Measurements from ENCODE around the gene PRRG3. TPM values are rescaled to one million over a fixed set of nuclear protein-coding genes. Genes with fewer than 3 reads are reported as not detected.

PRRG3 gene
- total and polyA plus RNA-seq, 2 of the 4 experiments (the other 2 are of a cell fraction) = not detected

DNA sequence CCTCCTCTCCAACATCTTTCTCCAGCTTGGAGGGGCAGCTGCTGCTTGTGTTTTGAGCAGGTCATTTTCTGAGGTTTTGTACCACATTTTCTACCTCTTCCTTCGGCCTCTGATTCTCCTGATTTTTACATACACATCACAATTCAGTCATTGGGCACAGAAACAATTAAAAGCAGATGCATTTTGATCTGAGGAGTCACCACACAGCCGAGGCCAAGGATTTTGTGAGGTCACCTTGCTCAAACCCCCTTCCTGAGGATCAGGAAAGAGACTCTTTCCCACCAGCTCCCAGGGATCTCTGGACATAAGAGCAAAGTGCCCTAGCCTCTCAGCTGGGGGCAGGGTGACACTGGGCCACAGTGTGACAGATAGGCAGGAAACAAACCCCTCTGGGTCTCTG is 15.2 kb downstream of the PRRG3 start:
- ChIA-PET POLR2A (ENCODE audit: unreplicated experiment) (no interaction called here), CTCF (no interaction called here)
- H3K27me3 ChIP-seq (ENCODE audit: control insufficient read depth, insufficient read depth, low read length) = no peaks in the 10 kb centered on the region; the same call in 1 of the 2 replicates
- H3K4me3 ChIP-seq (ENCODE audit: insufficient read depth, low read depth, low read length) = no peak overlapping the region
- no peak overlapping the region for H3K9ac ChIP-seq (ENCODE audit: low read depth, low read length)
- H4K20me1 ChIP-seq (ENCODE audit: insufficient read depth, low read length) = no peaks in the 10 kb centered on the region
- H2BK15ac ChIP-seq (ENCODE audit: low read depth, low read length) = no peak overlapping the region
- no peak overlapping the region for H2AK5ac ChIP-seq (ENCODE audit: low read depth, low read length)
- H3K36me3 ChIP-seq (ENCODE audit: control insufficient read depth, insufficient read depth, low read length) = no peaks in the 10 kb centered on the region
- no TSS peak for BruUV-seq (replicated peaks)
- H3K4me1 ChIP-seq (ENCODE audit: control insufficient read depth, insufficient read depth, low read length) = no peaks in the 10 kb centered on the region
- no peak overlapping the region for H3K27ac ChIP-seq (ENCODE audit: insufficient read depth, low read length)
- no peak overlapping the region for H2BK120ac ChIP-seq (ENCODE audit: low read depth, low read length)
- no peak overlapping the region for H4K8ac ChIP-seq (ENCODE audit: low read depth in 2 of 2, low read length in 2 of 2)
- H4K91ac ChIP-seq (ENCODE audit: insufficient read depth, low read depth, low read length) = no peak overlapping the region
- H2AFZ ChIP-seq (replicated peaks; ENCODE audit: low read length, poor library complexity) = no peak overlapping the region
- DNase-seq = no peak
- H3K14ac ChIP-seq (replicated peaks; ENCODE audit: low read depth, low read length) = no peak overlapping the region
- intact Hi-C loops (cut with micrococcal nuclease) = no loop called here
- no peak overlapping the region for H3K18ac ChIP-seq (ENCODE audit: low read depth, low read length)
- WGBS, 2 experiments (ENCODE audit: extremely low coverage in 2 of 2, insufficient read length in 1 of 2) = no CpG with 5 or more reads among the region's 2 CpGs
- no peak overlapping the region for H3K4me2 ChIP-seq (ENCODE audit: low read depth, low read length)
- H3K23ac ChIP-seq (ENCODE audit: low read depth, low read length) = no peak overlapping the region
- H2AK9ac ChIP-seq (replicated peaks; ENCODE audit: low read depth, low read length, poor library complexity) = no peak overlapping the region
- no peak overlapping the region for H2BK5ac ChIP-seq (ENCODE audit: low read depth, low read length, poor library complexity, severe bottlenecking)
- no peak overlapping the region for H3K56ac ChIP-seq (ENCODE audit: extremely low read depth, insufficient read depth, low read length)
- H2BK20ac ChIP-seq (ENCODE audit: low read depth, low read length) = no peak overlapping the region
- H4K5ac ChIP-seq (ENCODE audit: low read depth, low read length) = no peak overlapping the region
- H3K9me1 ChIP-seq (ENCODE audit: insufficient read depth, low read length) = no peaks in the 10 kb centered on the region
- in situ Hi-C loops (cut with MboI; ENCODE audit: low sequenced_read_pairs) = no loop called here
- no peaks in the 10 kb centered on the region for H3K79me1 ChIP-seq (ENCODE audit: low read depth in 1 of 2, low read length in 2 of 2)
- no peak overlapping the region for H3K4ac ChIP-seq (ENCODE audit: low read depth, low read length)
- dilution Hi-C loops (cut with HindIII; ENCODE audit: low sequenced_read_pairs, unreplicated experiment) = no loop called here
- TF ChIP-seq MAZ (IDR thresholded peaks at IDR 0.05; ENCODE audit: borderline replicate concordance, low read depth, low read length) = no peak
- no peak for TF ChIP-seq RFX5 (IDR thresholded peaks at IDR 0.05; ENCODE audit: low read depth, low read length)
- TF ChIP-seq BHLHE40 (IDR thresholded peaks at IDR 0.05; ENCODE audit: low read depth, low read length) = no peak
- no peak for TF ChIP-seq CEBPB (IDR thresholded peaks at IDR 0.05; ENCODE audit: low read depth, low read length)
- TF ChIP-seq POLR2A (IDR thresholded peaks at IDR 0.05; ENCODE audit: low read depth, low read length) = no peak
- TF ChIP-seq, protein P1, sequence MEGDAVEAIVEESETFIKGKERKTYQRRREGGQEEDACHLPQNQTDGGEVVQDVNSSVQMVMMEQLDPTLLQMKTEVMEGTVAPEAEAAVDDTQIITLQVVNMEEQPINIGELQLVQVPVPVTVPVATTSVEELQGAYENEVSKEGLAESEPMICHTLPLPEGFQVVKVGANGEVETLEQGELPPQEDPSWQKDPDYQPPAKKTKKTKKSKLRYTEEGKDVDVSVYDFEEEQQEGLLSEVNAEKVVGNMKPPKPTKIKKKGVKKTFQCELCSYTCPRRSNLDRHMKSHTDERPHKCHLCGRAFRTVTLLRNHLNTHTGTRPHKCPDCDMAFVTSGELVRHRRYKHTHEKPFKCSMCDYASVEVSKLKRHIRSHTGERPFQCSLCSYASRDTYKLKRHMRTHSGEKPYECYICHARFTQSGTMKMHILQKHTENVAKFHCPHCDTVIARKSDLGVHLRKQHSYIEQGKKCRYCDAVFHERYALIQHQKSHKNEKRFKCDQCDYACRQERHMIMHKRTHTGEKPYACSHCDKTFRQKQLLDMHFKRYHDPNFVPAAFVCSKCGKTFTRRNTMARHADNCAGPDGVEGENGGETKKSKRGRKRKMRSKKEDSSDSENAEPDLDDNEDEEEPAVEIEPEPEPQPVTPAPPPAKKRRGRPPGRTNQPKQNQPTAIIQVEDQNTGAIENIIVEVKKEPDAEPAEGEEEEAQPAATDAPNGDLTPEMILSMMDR (conservative IDR thresholded peaks at IDR 0.05; ENCODE audit: low read depth, low read length) = no peak
- no peak for TF ChIP-seq NFE2L2 (IDR thresholded peaks at IDR 0.05; ENCODE audit: low read depth, low read length)
- TF ChIP-seq MAFK (IDR thresholded peaks at IDR 0.05; ENCODE audit: low read depth, low read length) = no peak
- TF ChIP-seq RCOR1 (IDR thresholded peaks at IDR 0.05; ENCODE audit: insufficient replicate concordance, low read length) = no peak
- TF ChIP-seq RAD21 (IDR thresholded peaks at IDR 0.05; ENCODE audit: low read length) = no peak
- H3K9me3 ChIP-seq (ENCODE audit: control insufficient read depth, insufficient read depth, low read length) = peaks cover 3% of the 10 kb centered on the region; the same call in 1 of the 2 replicates
- no peak for ATAC-seq (ENCODE audit: low read depth)
